ENCODE results near the gene MOSMO. TPM values are rescaled to one million over a fixed set of nuclear protein-coding genes. Genes with fewer than 3 reads are reported as not detected.

The MOSMO gene
- total RNA-seq, 6 experiments from 2014 or later = 6.7 to 13.4 (median 7.5) TPM

DNA sequence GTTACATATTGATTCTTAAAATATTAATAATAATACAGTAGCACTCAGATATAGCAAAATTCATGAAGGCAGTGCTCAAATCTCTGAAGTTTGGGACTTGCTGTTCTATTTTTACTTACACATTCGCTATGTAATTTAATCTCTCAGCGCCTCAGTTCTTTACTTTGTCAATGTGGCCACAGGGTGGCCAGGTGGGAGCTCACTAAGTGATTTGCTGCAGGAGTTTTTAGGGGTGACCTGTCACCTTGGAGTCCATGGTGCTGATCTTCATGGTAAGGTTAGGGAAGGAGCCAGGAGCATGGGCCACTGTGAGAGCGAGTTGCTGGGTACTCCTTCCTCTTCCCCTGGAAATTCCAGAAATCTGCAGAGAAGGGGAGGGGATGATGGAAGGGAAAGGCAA, 112.5 kb downstream of the MOSMO start:
- Histone ChIP-seq H3K27ac (no peak overlapping the region), H3K4me1 (no peaks in the 10 kb centered on the region), H3K27me3 (no peaks in the 10 kb centered on the region), H3K9me3 (no peaks in the 10 kb centered on the region), H3K4me3 (no peak overlapping the region), H3K36me3 (no peaks in the 10 kb centered on the region)
- 75% methylated on average over 2 of the region's 3 CpGs for WGBS (ENCODE audit: insufficient coverage, low coverage, low lambda C conversion rate, missing lambda C conversion rate)
- intact Hi-C loops (cut with DNase I) = no loop called here
- TF ChIP-seq POLR2A (IDR thresholded peaks at IDR 0.05) = no peak
- TF ChIP-seq, protein P1, sequence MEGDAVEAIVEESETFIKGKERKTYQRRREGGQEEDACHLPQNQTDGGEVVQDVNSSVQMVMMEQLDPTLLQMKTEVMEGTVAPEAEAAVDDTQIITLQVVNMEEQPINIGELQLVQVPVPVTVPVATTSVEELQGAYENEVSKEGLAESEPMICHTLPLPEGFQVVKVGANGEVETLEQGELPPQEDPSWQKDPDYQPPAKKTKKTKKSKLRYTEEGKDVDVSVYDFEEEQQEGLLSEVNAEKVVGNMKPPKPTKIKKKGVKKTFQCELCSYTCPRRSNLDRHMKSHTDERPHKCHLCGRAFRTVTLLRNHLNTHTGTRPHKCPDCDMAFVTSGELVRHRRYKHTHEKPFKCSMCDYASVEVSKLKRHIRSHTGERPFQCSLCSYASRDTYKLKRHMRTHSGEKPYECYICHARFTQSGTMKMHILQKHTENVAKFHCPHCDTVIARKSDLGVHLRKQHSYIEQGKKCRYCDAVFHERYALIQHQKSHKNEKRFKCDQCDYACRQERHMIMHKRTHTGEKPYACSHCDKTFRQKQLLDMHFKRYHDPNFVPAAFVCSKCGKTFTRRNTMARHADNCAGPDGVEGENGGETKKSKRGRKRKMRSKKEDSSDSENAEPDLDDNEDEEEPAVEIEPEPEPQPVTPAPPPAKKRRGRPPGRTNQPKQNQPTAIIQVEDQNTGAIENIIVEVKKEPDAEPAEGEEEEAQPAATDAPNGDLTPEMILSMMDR (IDR thresholded peaks at IDR 0.05) = no peak
- ATAC-seq = no peak
- no peak for DNase-seq

DNA sequence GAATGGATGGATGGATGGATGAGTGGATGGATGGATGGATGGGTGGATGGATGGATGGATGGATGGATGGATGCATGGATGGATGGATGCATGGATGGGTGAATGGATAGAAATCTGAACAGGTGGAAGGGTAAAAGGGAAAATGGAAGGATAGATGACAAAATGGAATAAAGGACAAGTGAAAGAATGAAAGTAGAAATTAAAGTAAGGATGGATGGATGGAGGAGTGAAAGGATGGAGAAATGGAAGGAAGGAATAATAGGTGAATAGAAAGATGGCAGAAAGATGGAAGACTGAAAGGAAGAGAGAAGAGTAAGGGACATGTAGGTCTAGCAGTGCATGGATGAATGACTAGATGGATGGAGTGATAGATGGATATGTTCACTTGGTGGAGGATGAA, 114.3 kb downstream of the MOSMO start:
- Histone ChIP-seq H3K9me3 (no peaks in the 10 kb centered on the region), H3K4me1 (no peaks in the 10 kb centered on the region), H3K27me3 (no peaks in the 10 kb centered on the region), H3K36me3 (no peaks in the 10 kb centered on the region), H3K27ac (no peak overlapping the region), H3K4me3 (no peak overlapping the region)
- no peak for TF ChIP-seq POLR2A (IDR thresholded peaks at IDR 0.05)
- TF ChIP-seq, protein P1 (IDR thresholded peaks at IDR 0.05) = no peak
- intact Hi-C loops (cut with DNase I) = no loop called here
- DNase-seq = no peak
- ATAC-seq = no peak

DNA sequence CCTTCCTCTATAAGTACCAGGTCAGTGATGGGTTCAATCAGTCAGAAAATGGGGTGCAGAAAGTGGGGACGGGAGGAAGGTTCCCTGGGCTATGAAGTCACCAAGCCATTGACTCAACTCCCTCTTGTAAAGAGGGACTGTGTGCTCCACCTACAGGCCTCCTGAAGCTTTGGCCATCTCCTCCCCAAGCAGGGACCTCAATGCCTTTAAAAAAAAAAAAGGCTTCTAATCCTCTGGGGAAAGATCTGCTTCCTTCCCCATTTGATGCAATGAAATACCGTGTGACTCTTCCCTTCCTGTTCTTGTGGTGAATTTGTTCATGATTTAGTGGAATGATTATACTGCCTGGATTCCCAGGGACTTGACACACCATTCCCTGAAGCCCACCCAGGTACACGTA, 115.2 kb downstream of the MOSMO start:
- intact Hi-C loops (cut with DNase I) = no loop called here
- Histone ChIP-seq H3K9me3 (no peaks in the 10 kb centered on the region), H3K27me3 (no peaks in the 10 kb centered on the region), H3K36me3 (no peaks in the 10 kb centered on the region), H3K27ac (no peak overlapping the region), H3K4me1 (no peaks in the 10 kb centered on the region), H3K4me3 (no peak overlapping the region)
- ATAC-seq (no peak), DNase-seq (no peak)
- 37% methylated on average over 3 of the region's 3 CpGs for WGBS (ENCODE audit: insufficient coverage, low coverage, low lambda C conversion rate, missing lambda C conversion rate)
- no peak for TF ChIP-seq POLR2A (IDR thresholded peaks at IDR 0.05)

DNA sequence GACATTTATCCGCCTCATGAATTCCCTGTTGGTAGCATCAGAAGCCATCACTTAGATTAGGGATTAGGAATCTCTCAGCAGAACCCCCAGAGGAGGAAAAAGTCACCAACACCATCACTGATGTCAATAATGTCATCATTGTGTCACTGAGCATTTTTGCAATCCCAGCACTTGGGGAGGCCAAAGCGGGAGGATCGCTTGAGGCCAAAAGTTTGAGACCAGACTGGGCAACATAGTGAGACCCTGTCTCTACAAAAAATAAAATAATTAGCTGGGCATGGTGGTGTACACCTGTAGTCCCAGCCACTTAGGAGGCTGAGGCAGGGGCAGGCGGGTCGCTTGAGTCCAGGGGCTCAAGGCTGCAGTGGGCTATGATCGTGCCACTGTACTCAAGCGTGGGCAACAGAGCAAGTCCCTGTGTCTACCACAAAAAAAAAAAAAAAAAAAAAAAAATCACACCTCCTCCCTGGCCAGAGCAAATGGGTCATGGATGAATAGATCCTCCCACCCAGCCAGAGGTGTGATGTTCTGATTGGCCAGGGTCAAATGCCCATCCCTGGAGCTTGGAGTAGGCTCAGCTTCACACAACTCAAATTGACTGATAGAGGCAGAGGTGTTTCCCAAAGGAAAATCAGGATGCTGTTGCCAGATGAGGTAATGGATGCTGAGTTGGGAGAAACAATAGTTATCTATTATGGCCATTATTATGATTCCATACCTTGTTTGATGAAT, 116.0 kb downstream of the MOSMO start:
- ATAC-seq (no peak), DNase-seq (no peak)
- H3K4me1 ChIP-seq = no peaks in the 10 kb centered on the region
- no peaks in the 10 kb centered on the region for H3K36me3 ChIP-seq
- 90% methylated on average over 6 of the region's 7 CpGs for WGBS (ENCODE audit: insufficient coverage, low coverage, low lambda C conversion rate, missing lambda C conversion rate)
- H3K27me3 ChIP-seq = no peaks in the 10 kb centered on the region
- TF ChIP-seq POLR2A (IDR thresholded peaks at IDR 0.05) = no peak
- TF ChIP-seq, protein P1 (IDR thresholded peaks at IDR 0.05) = no peak
- H3K9me3 ChIP-seq = no peaks in the 10 kb centered on the region
- intact Hi-C loops (cut with DNase I) = no loop called here
- no peak overlapping the region for H3K4me3 ChIP-seq
- no peak overlapping the region for H3K27ac ChIP-seq

DNA sequence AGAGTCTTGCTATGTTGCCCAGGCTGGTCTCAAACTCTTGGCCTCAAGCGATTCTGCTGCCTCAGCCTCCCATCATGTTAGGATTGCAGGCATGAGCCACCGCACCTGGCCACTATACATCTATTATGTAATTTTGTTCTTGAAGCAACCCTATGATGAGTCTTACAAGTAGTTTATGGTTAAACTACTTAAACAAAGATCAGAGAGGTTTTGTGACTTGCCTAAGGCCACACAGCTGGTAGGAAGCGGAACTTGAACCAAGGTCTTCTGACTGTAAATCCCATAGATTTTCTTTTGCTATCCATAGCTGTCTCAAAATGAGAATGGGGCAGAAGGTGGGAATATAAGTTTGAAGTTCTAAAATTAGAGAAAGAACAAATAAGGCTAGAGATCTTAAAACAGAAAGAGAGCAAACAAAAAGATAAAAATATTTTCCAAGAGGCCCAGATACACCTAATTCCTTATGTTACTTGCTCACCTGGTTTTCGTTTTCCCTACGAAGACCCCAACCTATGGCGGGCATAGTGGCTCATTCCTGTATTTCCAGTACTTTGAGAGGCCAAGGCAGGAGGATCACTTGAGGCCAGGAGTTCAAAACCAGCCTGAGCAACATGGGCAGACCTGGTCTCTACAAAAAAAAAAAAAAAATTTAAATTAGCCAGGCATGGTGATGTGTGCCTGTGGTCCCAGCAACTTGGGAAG, 116.8 kb downstream of the MOSMO start:
- no peaks in the 10 kb centered on the region for H3K27me3 ChIP-seq
- TF ChIP-seq POLR2A (IDR thresholded peaks at IDR 0.05) = no peak
- TF ChIP-seq, protein P1 (IDR thresholded peaks at IDR 0.05) = no peak
- ATAC-seq (no peak), DNase-seq (no peak)
- H3K9me3 ChIP-seq = no peaks in the 10 kb centered on the region
- no peak overlapping the region for H3K4me3 ChIP-seq
- WGBS (ENCODE audit: insufficient coverage, low coverage, low lambda C conversion rate, missing lambda C conversion rate) = 88% methylated on average over 6 of the region's 6 CpGs
- H3K36me3 ChIP-seq = no peaks in the 10 kb centered on the region
- no peak overlapping the region for H3K27ac ChIP-seq
- intact Hi-C loops (cut with DNase I) = no loop called here
- H3K4me1 ChIP-seq = no peaks in the 10 kb centered on the region

All from right lobe of liver (tissue), 6 donors.